H1 (cell line): ENCODE data around the gene C5orf24. TPM values are rescaled to one million over a fixed set of nuclear protein-coding genes. Genes with fewer than 3 reads are reported as not detected.

ENCODE experiments used
- BRCA1 ChIP-seq: IDR thresholded peaks from 2 replicates; pipeline ENCODE4 v1.6.1; 2012; ENCODE audit warnings: low read depth, low read length, improper control_type of control experiment
- CHD1 ChIP-seq: IDR thresholded peaks from 2 replicates; pipeline ENCODE4 v1.6.1; 2012; ENCODE audit warnings: low read depth, low read length, improper control_type of control experiment
- HDAC2 ChIP-seq, 2 experiments: fragments of 300-600 bp in 1 of 2; sonication (generic) in 1 of 2; IDR thresholded peaks; 2 replicates each; pipeline ENCODE4 v1.6.1; 2011 to 2012; ENCODE audit warnings: low read depth in 2 of 2, low read length in 2 of 2, mild to moderate bottlenecking in 2 of 2, moderate library complexity in 2 of 2, borderline replicate concordance in 1 of 2, inconsistent platforms in 1 of 2
- HDAC6 ChIP-seq: IDR thresholded peaks from one replicate; pipeline ENCODE4 v1.7.1; 2012; ENCODE audit warnings: low read depth, mild to moderate bottlenecking, inconsistent platforms, low read length, moderate library complexity
- POLR2A ChIP-seq, 2 experiments: IDR thresholded peaks; 1 replicate in 1 of 2; 2 replicates in 1 of 2; pipeline ENCODE4 v1.6.1; 2011; ENCODE audit warnings: low read depth in 2 of 2, low read length in 2 of 2, mild to moderate bottlenecking in 2 of 2; ENCODE audit errors: control extremely low read depth in 1 of 2
- RNF2 ChIP-seq: fragments of 200-900, 300-1000 bp; sonication (generic); IDR thresholded peaks from 2 replicates; pipeline ENCODE4 v1.7.1; 2016; ENCODE audit warnings: borderline replicate concordance, low read depth, mild to moderate bottlenecking, antibody characterized with exemption, low read length; ENCODE audit not compliant: poor library complexity, severe bottlenecking; ENCODE audit errors: missing control alignments
- polyA plus RNA-seq, 7 experiments: library from polyadenylated mRNA; depleted of rRNA in 3 of 7; stranded (reverse) in 5 of 7; unstranded in 2 of 7; fragments of >200 nt in 5 of 7; fragments of 200-250 nt in 2 of 7; gene quantifications; 1 replicate in 5 of 7; 2 replicates in 1 of 7; 4 replicates in 1 of 7; pipeline versions ENCODE4 v1.2.1 to v1.2.3, GENCODE V29; 2011 to 2013; ENCODE audit warnings: missing spikeins in 2 of 7, mixed read lengths in 2 of 7
- total RNA-seq: library from RNA; stranded (reverse); fragmentation: NEBNext Ultra II Directional; extraction: Animal tissue kit (Norgen Biotek cat#: 25700); gene quantifications from 2 replicates; pipeline ENCODE4 v1.2.1, GENCODE V29; 2021
- TF ChIP-seq, protein P1 (sequence below): IDR thresholded peaks from 2 replicates; pipeline ENCODE4 v1.6.1; 2012; ENCODE audit warnings: inconsistent platforms

Gene C5orf24
- total and polyA plus RNA-seq, 2 of the 8 experiments (the other 6 are each of a cell fraction or from before 2014, with no cell fraction given) = 11.1 to 20.2 TPM

DNA sequence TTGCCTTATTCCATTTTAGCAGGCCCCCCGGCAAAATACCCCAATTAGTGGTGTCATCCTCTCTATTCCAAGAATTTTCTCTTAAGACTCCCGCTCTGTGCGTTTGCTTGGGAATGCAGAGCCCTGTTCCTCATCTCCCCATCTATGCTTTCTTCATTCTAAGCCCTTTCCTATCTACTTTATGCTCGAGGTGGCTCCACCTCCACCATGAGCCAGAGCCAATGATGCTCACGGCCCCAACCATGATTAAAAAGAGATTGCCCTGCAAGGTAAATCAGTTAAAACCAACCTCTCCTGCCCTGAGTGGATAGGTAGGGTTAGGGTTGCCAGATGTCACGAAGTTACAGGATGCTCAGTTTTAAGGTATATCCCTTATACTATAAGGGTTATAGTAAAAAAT lies 27.7 kb downstream of the C5orf24 start (continued):
- TF ChIP-seq, protein P1, sequence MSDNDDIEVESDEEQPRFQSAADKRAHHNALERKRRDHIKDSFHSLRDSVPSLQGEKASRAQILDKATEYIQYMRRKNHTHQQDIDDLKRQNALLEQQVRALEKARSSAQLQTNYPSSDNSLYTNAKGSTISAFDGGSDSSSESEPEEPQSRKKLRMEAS = no peak
- TF ChIP-seq RNF2 (no peak), CHD1 (no peak), BRCA1 (no peak), POLR2A (IDR thresholded peaks at IDR 0.05; ENCODE audit: control extremely low read depth in 1 of 2, low read depth in 2 of 2, low read length in 2 of 2) (no peak), HDAC6 (no peak), HDAC2 (IDR thresholded peaks at IDR 0.05; ENCODE audit: borderline replicate concordance in 1 of 2, low read depth in 2 of 2, low read length in 2 of 2) (no peak)
